KMS-11 (cell line): ENCODE measurements around the gene STAT5B.
"Not testable (repeated sequence)": the region's sequence is repeated elsewhere in the genome, so short reads cannot be mapped to it uniquely, and the experiment has no call there.

Experiments
- H2AFZ ChIP-seq: fragments of 200-600 bp; sonication (generic); 2 replicates; pipeline ENCODE4 v1.6.1; 2016; ENCODE audit warnings: antibody characterized with exemption, mixed run types, low read depth
- H3K27ac ChIP-seq: fragments of 200-600 bp; sonication (generic); 2 replicates; pipeline ENCODE4 v1.6.1; 2016; ENCODE audit warnings: mild to moderate bottlenecking, mixed run types
- H3K27me3 ChIP-seq: fragments of 200-600 bp; sonication (generic); 2 replicates; pipeline ENCODE4 v1.6.1; 2017; ENCODE audit warnings: mild to moderate bottlenecking, low read depth, mixed run types, moderate library complexity; ENCODE audit not compliant: insufficient read depth
- H3K36me3 ChIP-seq: fragments of 200-600 bp; sonication (generic); 2 replicates; pipeline ENCODE4 v1.6.1; 2017; ENCODE audit warnings: mild to moderate bottlenecking, mixed run types; ENCODE audit not compliant: insufficient read depth
- H3K4me1 ChIP-seq: fragments of 200-600 bp; sonication (generic); 2 replicates; pipeline ENCODE4 v1.6.1; 2016; ENCODE audit warnings: mild to moderate bottlenecking, low read depth, mixed run types; ENCODE audit not compliant: poor library complexity, severe bottlenecking
- H3K4me2 ChIP-seq: fragments of 200-600 bp; sonication (generic); 2 replicates; pipeline ENCODE4 v1.7.0; 2016; ENCODE audit warnings: mild to moderate bottlenecking, mixed run types
- H3K4me3 ChIP-seq: fragments of 200-600 bp; sonication (generic); IDR thresholded peaks from 2 replicates; pipeline ENCODE4 v1.6.1; 2017; ENCODE audit warnings: low read depth, low read length, mixed read lengths; ENCODE audit not compliant: insufficient read depth
- H3K79me2 ChIP-seq: fragments of 200-600 bp; sonication (generic); 2 replicates; pipeline ENCODE4 v1.6.1; 2016; ENCODE audit warnings: low read depth, mixed run types; ENCODE audit not compliant: insufficient read depth
- H3K9ac ChIP-seq: fragments of 200-600 bp; sonication (generic); 2 replicates; pipeline ENCODE4 v1.6.1; 2016; ENCODE audit warnings: mild to moderate bottlenecking, mixed run types
- H4K20me1 ChIP-seq: fragments of 200-600 bp; sonication (generic); 2 replicates; pipeline ENCODE4 v1.6.1; 2016; ENCODE audit warnings: mild to moderate bottlenecking, mixed run types; ENCODE audit not compliant: insufficient read depth
- TF ChIP-seq, protein P1 (sequence below): fragments of 200-600 bp; sonication (generic); conservative IDR thresholded peaks from 2 replicates; pipeline ENCODE4 v1.6.1; 2017; ENCODE audit warnings: low read depth, mild to moderate bottlenecking, antibody characterized with exemption, low read length, moderate library complexity, mixed read lengths

The STAT5B gene

DNA sequence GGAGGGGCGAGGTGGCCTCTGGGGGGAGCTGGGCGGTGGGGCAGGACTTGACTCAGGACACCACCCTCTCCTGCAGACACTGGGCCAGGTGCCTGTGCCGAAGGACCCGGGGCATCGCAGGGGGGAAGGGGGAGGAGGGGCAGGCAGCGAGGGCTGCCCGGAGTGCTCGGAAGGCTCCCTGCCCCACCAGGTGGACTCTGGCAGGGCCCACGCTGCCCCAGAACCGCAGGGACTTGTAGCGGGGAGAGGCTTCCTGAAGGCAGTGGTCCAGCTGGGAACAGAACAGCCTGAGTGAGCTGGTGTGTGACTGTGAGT is 86.6 kb downstream of the STAT5B start:
- Histone ChIP-seq H3K36me3 (no peaks in the 10 kb centered on the region), H3K27me3 (no peaks in the 10 kb centered on the region), H3K27ac (no peak overlapping the region), H3K4me1 (peaks cover 42% of the 10 kb centered on the region), H3K4me2 (no peak overlapping the region), H4K20me1 (no peaks in the 10 kb centered on the region), H3K9ac (no peak overlapping the region), H3K79me2 (no peaks in the 10 kb centered on the region), H3K4me3 (no peak overlapping the region), H2AFZ (no peak overlapping the region)
- TF ChIP-seq, protein P1, sequence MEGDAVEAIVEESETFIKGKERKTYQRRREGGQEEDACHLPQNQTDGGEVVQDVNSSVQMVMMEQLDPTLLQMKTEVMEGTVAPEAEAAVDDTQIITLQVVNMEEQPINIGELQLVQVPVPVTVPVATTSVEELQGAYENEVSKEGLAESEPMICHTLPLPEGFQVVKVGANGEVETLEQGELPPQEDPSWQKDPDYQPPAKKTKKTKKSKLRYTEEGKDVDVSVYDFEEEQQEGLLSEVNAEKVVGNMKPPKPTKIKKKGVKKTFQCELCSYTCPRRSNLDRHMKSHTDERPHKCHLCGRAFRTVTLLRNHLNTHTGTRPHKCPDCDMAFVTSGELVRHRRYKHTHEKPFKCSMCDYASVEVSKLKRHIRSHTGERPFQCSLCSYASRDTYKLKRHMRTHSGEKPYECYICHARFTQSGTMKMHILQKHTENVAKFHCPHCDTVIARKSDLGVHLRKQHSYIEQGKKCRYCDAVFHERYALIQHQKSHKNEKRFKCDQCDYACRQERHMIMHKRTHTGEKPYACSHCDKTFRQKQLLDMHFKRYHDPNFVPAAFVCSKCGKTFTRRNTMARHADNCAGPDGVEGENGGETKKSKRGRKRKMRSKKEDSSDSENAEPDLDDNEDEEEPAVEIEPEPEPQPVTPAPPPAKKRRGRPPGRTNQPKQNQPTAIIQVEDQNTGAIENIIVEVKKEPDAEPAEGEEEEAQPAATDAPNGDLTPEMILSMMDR: no peak

DNA sequence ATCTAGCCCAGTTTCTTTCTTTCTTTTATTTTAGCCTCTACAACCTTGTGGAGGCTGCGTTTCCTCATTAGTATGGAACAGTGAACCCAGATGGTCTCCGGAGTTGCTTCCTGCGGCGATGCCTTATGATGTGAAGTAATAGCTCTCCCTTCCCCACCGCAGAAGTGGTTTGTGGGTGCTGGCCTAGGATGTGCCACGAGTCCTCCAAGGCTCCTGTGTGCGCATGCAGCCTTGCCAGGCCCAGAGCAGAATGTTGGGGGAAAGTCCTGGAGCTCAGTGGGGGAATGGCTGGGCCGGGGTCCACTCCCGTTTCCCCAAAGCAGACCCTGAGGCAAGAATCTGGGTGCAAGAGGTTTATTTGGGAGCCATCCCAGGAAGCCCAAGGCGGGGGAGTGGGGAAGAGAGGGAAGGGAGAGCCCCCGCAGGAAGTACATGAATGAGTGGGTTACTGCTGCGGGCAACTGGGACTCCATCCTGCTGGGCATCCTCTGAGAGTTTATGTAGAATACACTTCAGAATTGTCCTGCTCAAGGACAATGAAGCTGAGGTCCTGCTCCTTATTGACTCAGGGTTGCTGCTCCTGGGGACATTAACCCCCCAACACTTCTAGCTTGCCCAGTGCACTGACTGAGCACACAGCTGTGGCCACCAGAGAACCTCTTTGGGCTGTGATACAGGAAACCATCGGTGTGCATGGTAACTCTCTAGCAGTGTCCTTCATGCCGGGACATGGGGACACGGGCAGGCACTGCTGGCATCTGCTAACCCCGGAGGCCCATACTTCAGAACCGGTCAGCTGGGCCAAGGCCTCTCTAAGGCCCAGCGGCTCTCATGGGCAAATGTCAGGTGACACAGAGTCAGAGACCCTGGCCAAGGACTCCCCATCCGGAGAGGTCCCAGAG is 87.2 kb downstream of the STAT5B start:
- Histone ChIP-seq H3K4me1 (peaks cover 45% of the 10 kb centered on the region), H3K79me2 (no peaks in the 10 kb centered on the region), H3K4me2 (no peak overlapping the region), H3K9ac (no peak overlapping the region), H3K4me3 (no peak overlapping the region), H3K27ac (no peak overlapping the region), H4K20me1 (no peaks in the 10 kb centered on the region), H3K27me3 (no peaks in the 10 kb centered on the region), H3K36me3 (no peaks in the 10 kb centered on the region), H2AFZ (no peak overlapping the region)
- TF ChIP-seq, protein P1: no peak

DNA sequence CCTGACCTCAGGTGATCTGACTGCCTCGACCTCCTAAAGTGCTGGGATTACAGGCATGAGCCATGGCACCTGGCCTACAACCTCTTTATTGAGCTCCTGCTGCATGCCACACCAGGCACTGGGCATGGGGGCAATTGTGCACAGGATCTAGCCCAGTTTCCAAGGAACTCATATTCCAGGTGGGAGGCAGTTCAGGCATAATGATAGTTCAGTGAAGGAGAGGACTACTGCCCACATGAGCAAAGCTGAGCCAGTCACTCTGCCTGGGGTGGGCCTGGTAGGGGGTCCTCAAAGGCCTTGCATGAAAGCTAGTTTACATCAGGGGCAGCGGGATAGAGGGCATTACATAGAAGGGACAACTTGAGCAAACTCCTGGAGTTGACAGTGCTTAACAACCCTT is 88.4 kb downstream of the STAT5B start:
- Histone ChIP-seq H3K4me1 (peaks cover 43% of the 10 kb centered on the region), H3K4me2 (no peak overlapping the region), H3K27ac (no peak overlapping the region), H3K9ac (no peak overlapping the region), H4K20me1 (no peaks in the 10 kb centered on the region), H3K36me3 (no peaks in the 10 kb centered on the region), H2AFZ (no peak overlapping the region), H3K27me3 (no peaks in the 10 kb centered on the region), H3K79me2 (no peaks in the 10 kb centered on the region), H3K4me3 (no peak overlapping the region)
- TF ChIP-seq, protein P1: no peak

DNA sequence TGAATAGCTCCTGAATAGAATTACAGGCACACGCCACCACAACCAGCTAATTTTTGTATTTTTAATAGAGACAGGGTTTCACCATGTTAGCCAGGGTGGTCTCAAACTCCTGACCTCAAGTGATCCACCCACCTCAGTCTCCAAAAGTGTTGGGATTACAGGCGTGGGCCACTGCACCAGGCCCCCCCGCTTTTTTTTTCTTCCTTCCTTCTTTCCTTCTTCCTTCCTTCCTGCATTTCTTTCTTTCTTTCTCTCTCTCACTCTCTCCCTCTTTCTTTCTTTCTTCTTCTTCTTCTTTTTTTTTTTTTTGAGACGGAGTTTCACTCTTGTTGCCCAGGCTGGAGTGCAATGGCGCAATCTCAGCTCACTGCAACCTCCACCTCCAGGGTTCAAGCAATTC is 90.0 kb downstream of the STAT5B start:
- Histone ChIP-seq H3K4me2 (peak overlapping the region; percentile 31; the same call in 1 of the 2 replicates), H3K27ac (peak overlapping the region; percentile 75), H3K4me1 (peaks cover 59% of the 10 kb centered on the region), H2AFZ (peak overlapping the region; percentile 44; the same call in 1 of the 2 replicates), H3K9ac (peak overlapping the region; percentile 34; the same call in 1 of the 2 replicates)
- not testable (repeated sequence) for H3K36me3 ChIP-seq, H3K4me3 ChIP-seq, H3K79me2 ChIP-seq, H3K27me3 ChIP-seq, H4K20me1 ChIP-seq

DNA sequence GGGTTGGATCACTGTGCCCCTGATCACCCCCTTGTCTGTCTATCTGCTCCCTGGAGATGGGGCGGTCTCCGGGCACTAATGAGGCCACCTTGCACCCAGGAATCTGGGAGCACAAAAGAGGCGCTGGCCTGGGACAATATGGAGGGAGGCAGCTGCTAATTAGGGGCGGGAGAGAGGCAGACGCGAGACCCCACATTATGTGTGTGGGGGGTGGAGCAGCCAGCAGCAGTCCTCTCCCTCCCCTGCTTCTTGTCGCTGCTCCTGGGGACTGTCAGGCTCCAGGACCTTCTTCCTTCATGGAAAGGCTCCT is 90.6 kb downstream of the STAT5B start:
- no peak overlapping the region for H3K27ac ChIP-seq
- no peak overlapping the region for H2AFZ ChIP-seq
- no peaks in the 10 kb centered on the region for H3K36me3 ChIP-seq
- no peak overlapping the region for H3K9ac ChIP-seq
- no peak overlapping the region for H3K4me3 ChIP-seq
- no peaks in the 10 kb centered on the region; the same call in 1 of the 2 replicates for H3K27me3 ChIP-seq
- H3K79me2 ChIP-seq: no peaks in the 10 kb centered on the region
- 0 out of 2 replicates have a peak overlapping the region, but pooled peaks have one; percentile 31 for H3K4me2 ChIP-seq
- TF ChIP-seq, protein P1: no peak
- H3K4me1 ChIP-seq: peaks cover 64% of the 10 kb centered on the region
- H4K20me1 ChIP-seq: no peaks in the 10 kb centered on the region
